ENCODE results near the gene SELENOK.

DNA sequence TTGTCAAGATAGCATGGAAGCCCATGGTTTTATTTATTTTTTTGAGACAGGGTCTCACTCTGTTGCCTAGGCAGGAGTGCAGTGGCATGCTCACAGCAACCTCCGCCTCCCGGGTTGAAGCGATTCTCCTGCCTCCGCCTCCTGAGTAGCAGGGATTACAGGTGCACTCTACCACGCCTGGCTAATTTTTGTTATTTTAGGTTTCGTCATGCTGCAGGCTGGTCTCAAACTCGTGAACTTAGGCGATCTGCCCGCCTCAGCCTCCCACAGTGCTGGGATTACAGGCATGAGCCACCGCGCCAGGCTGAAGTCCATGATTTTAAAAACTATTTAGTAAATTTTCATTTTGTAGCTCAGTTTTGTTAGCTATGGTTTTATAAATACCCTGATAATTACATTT lies 7.0 kb downstream of the SELENOK start:
- TF ChIP-seq, protein P1, sequence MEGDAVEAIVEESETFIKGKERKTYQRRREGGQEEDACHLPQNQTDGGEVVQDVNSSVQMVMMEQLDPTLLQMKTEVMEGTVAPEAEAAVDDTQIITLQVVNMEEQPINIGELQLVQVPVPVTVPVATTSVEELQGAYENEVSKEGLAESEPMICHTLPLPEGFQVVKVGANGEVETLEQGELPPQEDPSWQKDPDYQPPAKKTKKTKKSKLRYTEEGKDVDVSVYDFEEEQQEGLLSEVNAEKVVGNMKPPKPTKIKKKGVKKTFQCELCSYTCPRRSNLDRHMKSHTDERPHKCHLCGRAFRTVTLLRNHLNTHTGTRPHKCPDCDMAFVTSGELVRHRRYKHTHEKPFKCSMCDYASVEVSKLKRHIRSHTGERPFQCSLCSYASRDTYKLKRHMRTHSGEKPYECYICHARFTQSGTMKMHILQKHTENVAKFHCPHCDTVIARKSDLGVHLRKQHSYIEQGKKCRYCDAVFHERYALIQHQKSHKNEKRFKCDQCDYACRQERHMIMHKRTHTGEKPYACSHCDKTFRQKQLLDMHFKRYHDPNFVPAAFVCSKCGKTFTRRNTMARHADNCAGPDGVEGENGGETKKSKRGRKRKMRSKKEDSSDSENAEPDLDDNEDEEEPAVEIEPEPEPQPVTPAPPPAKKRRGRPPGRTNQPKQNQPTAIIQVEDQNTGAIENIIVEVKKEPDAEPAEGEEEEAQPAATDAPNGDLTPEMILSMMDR (IDR thresholded peaks at IDR 0.05): no peak
- no peak for TF ChIP-seq POLR2A (IDR thresholded peaks at IDR 0.05)

All from right lobe of liver (tissue), 4 donors.